HG03432 (cell line): ENCODE results near the gene PRR20G.

Experiments used
- ATAC-seq: cut with Tn5 transposase; IDR thresholded peaks from one replicate; pipeline ENCODE4 v1.9.1; 2021; ENCODE audit warnings: mild to moderate bottlenecking, moderate library complexity; ENCODE audit not compliant: unreplicated experiment

The PRR20G gene

GRCh38 chr3:127235706-127236105 lies 52.1 kb downstream of the PRR20G start:
- no peak for ATAC-seq

- ATAC-seq = no peak
These were observed 53.1 kb downstream of the PRR20G start for GRCh38 chr3:127234778-127235177.
